ENCODE measurements around the gene IQSEC1.

IQSEC1 gene

DNA sequence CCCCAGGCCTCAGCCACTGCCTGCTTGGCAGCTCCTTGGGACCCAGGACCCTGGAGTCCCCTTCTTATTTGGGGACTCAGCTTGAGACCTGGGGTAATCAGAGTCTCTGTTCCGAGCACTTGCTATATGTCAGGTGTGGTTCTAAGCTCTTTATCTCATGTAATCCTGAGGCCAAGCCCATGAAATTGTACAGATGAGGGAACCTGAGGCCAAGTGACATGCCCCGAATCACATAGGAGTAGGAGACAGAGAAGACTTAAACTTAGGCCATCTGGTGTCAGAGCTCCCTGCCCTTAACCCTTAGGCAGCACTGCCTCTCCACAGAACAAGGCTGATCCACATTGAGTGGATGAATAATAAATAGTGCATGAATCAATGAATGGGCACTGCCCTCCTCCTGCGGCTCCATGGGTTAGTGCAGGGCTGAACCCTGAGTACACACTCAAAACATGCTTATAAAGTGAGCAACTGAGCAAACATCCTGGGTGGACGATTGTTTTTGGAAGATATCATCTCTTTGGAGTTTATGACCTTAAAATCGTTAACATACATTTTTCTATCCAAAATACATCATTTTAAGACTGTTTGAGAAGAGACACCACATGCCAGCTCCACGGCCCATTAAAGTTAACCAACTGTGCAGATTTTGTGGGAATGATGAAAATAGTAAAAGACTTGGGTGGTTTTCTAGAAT is 33.2 kb upstream of the IQSEC1 start:
- no peak for DNase-seq (ENCODE audit: low spot score)

GRCh38 chr3:13105896-13106250 is 32.6 kb upstream of the IQSEC1 start:
- DNase-seq (ENCODE audit: low spot score): no peak

- no peak for DNase-seq (ENCODE audit: low spot score)
These were observed 32.1 kb upstream of the IQSEC1 start for GRCh38 chr3:13105181-13105895.

DNA sequence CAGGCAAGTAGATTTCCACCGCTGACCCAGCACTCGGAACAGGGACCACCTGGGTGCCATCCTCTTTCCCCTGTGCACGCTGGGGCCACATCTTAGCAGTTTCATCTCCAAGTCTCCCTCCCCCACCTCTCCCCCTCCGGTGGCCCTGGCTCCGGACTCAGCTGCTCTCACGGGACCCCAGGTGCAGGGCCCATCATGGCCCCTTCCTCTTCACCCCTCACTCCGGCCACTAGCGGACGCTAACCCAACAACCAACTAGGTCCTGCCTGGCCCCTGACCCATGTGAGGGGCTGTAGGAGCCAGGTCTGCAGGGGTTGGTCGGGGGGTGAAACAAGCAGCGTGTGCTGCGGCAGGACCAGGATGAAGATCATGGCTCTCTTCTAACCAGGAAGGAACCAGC is 31.3 kb upstream of the IQSEC1 start:
- DNase-seq (ENCODE audit: low spot score): no peak

DNA sequence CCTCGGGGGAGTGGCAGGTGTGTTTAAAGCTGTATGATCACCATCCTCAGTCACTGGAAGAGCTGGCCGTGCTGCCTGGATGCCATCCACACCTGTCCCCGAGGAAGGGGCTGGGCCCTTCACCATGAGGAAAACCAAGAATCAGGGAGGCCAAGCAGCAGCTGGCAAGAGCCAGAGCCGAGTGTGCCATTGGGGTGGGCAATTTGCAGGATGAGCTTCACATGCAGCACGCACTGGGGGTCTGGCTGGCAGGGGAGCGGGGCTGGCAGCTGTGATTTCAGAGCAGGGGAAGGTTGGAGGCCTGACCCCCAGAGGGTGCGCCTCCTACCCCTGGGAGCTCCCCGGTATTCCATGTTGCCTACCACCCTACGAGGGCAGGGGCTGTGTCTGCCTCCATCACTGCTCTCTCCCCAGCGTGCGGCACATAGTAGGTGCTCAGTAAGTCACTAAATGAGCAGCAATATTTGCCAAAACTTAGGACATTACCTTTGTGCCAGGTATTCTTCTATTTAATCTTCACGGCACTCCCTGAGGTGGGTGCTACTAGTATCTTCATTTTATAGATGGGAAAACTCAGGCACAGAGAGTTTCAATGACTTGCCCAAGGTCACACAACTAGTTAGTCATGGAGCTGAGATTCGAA is 30.3 kb upstream of the IQSEC1 start:
- DNase-seq (ENCODE audit: low spot score): no peak

DNA sequence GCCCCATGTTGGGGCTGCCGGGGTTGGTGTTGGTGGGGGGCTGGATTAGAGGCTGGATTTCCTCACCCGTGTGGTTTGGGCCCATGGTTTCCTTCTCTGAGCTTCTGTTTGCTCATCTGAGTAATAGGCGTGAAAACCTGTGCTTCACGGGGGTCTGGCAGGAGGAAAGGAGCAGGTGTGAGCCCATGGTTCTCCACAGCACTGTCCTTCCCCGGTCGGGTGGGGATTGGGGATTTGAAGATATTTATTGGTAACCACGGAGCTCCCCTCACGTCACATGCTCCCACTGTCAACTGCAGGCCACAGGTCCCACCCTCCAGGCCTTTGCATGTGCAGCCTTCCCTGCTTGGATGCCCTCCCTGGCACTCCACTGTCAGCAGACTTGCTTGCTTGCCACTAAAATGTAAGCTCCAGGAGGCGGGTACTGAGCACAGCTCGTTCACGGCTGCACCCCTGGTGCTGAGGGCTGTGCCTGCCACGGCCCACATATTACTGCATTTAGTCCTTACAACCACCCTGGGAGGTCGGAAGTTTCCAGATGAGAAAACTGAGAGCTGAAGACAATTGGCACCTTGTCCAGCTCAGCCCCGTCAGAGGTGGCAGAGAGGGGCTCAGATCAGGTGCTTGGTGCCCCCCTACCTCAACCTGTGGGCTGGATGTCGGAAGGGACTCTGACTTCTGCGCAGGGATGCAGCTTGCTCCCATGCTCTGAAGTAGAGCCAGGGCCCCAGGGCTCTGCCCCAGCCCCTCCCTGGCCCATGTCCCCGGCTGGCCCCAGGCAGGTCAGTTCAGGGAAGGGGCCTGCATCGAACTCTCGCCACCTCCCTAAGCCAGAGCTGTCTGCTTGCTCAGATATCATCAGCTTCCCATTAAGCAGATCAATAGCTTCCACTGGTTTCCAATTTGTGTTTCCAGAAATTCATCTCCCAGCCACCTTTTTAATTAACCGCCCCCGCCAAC is 29.4 kb upstream of the IQSEC1 start:
- DNase-seq (ENCODE audit: low spot score): no peak

GRCh38 chr3:13099707-13100106 is 26.5 kb upstream of the IQSEC1 start:
- no peak for DNase-seq (ENCODE audit: low spot score)

- DNase-seq (ENCODE audit: low spot score): no peak
These were observed 25.2 kb upstream of the IQSEC1 start for GRCh38 chr3:13098192-13098988.

DNA sequence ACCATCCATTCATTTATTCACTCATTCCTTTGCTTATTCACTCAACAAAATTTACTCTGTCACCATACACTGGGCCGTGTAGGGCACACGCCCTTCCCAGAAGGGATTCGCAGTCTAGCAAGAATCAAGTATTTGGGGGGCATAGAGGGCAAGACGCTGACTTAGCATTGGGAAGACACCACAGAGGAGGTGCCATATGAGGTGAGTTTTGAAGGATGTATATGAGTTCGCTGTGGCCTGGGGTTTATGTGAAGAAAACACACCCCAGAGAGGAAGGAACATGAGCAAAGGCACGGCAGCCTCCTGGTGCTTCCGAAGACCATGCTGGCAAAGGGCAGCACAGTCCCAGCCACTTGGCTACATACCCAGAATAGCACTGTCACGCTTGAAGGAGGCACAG is 23.1 kb upstream of the IQSEC1 start:
- no peak for DNase-seq (ENCODE audit: low spot score)

DNA sequence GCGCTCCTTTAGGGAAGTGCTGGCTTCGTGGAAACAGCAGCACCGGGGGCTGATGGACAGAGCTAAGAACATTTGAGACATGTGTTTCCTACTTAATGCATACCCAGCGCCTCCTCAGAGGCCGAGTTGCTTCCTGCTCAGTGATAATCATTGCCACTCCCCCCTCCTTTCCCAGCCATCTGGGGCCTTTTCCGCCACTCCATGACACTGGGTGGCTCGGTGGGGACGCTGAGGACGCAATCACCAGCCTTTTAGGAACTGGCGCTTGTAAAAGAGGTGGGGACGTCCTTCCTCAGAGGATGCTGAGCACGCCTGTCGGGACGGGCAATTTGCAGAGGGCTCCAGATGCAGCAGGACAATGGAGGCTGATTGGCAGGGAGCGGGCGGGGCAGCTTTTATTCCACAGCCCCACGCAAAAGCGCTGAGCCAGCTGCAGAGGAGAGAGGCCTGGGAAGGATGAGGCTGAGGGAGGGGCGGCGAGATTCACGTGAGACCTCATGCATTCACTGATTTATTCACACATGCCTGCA is 22.2 kb upstream of the IQSEC1 start:
- no peak for DNase-seq (ENCODE audit: low spot score)

- no peak for DNase-seq (ENCODE audit: low spot score)
These were observed 20.5 kb upstream of the IQSEC1 start for GRCh38 chr3:13093687-13094086.

DNA sequence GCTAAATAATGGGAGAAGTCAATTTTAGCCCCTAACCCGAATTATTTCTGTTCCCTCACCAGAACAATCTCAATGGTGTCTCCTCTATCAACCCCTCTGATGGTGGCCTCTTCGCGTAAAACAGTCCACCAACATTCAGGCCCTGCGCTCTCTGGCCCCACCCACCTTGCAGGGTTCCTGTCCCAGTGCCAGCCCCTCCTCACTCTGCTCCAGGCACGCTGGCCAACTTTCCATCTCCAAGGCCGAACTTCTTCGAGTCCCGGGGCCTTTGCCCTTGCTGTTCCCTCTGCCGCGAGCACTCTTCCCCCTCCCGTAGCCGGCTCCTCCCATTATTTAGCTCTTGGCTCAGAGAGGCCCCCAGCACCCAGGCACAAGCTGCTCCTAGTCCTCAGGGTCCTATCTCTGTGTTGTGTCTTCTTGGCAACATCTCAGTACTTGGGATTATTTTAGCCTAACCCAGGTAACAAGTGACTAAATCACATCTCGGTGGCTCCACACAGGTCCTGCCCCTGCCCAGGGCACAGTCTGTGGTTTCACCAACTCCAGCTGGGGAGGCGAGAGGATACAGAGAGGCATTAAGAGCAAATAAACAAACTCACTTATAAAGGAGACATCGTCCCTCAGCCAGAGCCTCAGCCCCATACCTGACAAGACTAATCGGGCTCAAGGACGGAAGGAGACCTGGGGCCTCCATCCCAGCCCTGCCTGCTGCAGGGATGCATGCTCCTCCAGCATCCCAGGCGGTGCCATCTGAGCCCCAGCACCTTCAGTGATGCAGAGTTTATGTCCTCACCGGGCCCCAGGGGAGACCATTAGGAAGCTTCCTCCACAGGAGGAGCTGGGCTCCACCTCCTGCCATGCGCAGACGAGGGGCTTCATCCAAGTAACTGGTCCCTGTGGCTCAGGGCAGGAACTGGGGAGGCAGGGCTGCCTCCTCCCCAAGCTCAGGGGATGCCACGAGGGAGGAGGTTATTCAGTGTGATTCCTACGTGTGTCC is 19.7 kb upstream of the IQSEC1 start:
- DNase-seq (ENCODE audit: low spot score): no peak

GRCh38 chr3:13091898-13092611 is 18.8 kb upstream of the IQSEC1 start:
- DNase-seq (ENCODE audit: low spot score): peak; percentile 85

- peak; percentile 91 for DNase-seq (ENCODE audit: low spot score)
These were observed 15.1 kb upstream of the IQSEC1 start for GRCh38 chr3:13088028-13089006.

GRCh38 chr3:13087320-13087990 is 14.2 kb upstream of the IQSEC1 start:
- DNase-seq (ENCODE audit: low spot score): peak; percentile 38

- peak; percentile 64 for DNase-seq (ENCODE audit: low spot score)
These were observed 13.3 kb upstream of the IQSEC1 start for GRCh38 chr3:13086531-13086981.

DNA sequence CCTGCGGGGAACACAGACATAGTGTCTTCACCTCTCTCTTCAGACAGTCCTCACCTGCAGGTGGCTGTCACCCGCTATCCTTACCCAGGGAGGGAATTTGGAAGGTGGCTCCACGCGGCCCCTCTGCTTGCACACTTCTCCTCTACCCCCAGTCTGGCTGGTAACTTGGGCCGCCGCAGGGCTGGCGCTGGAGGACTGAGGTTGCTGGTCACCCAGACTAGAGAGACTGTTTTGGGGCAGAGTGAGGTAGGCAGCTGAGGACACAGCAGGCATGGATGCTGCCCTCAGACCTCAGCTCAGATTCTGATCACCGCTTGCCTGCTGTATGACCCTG is 12.6 kb upstream of the IQSEC1 start:
- no peak for DNase-seq (ENCODE audit: low spot score)
